HG02973 (cell line): ENCODE measurements around the gene PTH2.

Source experiments
- ATAC-seq: cut with Tn5 transposase; IDR thresholded peaks from one replicate; pipeline ENCODE4 v1.9.1; 2021; ENCODE audit warnings: moderate library complexity; ENCODE audit not compliant: unreplicated experiment

Gene PTH2

DNA sequence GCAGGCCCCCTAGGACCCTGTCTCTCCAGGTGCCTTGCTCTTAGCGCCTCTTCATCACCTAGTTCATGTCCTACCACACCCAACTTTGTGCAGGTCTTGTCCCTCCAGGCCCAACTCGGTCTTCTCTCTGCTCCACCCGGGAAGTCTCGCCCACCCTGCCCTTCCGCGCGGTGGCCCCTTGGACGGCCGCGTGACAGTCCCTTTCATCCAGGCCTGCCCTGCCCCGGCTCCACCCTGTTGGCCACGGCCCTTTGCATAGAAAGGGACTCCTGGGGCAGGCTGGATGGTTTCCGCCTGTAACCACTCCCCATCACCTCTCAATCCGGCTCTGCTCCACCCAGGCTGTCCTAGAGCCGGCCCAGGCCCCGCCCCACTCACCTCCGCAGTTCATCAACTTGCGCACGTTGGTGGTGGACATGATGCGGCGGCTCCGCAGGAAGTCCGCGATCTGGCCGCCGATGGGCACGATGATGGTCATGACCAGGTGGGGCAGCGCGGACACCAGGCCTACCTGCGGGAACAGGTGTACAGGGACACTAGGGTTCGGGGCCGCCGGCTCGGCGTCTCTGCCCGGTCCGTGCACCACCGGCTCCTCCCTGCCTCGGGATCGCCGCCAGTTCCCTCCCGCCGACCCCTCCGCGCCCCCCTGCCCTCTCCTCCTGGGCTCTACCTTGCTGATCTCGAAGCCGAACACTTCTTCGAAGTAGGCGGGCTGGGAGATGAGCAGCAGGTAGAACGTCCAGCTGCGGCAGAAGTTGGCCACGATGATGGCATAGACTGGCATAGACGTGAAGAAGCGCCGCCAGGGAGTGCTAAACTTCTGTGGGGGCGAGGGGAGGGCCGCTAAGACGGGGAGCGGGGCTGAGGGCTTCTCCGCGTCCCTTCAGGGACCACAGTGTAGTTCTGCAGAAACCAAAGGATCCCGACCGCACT, 9.2 kb upstream of the PTH2 start:
- no peak for ATAC-seq

DNA sequence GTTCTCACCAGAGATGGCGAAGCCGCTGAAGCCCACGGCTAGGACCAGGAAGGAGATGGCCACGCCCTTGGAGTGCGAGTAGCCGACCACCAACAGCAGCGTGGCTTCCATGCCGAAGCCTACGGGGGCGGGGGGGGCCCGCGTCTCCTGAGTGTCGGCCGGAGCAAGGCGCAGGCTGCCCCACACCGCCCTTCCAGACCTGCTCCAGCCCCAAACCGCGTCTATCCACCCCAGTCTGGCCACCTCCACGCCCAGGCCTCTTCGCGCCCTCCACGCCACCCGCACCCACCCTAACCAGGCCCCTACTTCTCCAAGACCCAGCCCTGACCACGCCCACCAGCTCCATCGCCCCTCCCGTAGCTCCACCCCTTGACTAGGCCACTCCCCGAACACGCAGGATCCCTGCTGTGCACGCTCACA, 8.1 kb upstream of the PTH2 start:
- ATAC-seq = no peak

DNA sequence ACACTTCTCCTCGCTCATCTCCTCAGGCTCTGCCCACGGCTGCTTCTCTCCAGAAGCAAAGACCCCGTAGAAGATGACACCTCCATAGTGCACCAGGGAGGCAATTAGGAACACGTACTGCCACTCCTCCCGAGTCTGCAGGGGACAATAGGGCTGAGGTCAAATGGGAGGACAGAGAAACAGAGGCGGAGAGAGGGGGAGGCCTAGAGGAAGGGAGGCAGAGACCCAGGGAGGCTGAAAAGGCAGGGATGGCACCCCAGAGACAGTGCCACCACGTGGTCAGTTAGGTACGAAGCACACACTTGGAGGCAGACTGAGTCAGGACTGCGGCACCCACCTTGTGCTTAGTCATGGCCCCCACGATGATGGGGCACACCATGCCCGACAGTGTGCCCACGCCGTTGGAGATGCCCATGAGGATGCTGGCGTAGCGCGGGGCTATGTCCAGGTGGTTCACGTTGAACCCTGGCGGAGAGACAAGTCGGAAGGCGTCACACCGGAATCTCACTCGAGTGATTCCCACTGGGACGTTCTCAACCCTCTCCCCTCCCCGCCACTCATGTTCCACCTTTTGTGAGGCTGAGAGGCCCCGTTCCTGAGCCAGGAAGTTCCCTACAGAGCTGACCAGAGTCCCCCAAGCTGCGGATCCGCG, 7.6 kb upstream of the PTH2 start:
- no peak for ATAC-seq

DNA sequence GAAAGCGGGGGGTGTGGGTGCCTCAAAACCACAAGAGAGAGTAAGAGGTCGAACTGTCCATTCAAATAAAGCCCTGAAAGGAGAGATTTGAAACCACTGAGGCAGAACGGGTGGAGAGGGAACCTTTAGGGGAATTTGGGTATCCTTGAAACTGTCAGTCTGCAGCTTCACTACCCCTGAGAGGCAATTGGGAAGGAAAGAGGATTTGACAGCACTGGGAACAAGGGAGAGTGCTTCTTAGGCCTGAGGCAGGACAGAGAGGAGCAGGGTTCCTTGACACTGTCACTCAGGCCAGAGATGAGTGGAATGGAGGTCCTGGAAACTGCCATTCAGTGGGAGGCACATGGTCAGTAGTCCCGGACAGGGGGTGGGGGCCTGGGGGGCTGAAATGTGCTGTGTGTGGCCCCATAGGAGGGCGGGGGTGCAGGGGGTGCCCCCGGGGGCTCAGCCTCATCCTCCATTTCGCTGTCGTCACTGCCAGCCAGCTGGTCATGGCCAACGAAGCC, 7.0 kb upstream of the PTH2 start:
- ATAC-seq = no peak

DNA sequence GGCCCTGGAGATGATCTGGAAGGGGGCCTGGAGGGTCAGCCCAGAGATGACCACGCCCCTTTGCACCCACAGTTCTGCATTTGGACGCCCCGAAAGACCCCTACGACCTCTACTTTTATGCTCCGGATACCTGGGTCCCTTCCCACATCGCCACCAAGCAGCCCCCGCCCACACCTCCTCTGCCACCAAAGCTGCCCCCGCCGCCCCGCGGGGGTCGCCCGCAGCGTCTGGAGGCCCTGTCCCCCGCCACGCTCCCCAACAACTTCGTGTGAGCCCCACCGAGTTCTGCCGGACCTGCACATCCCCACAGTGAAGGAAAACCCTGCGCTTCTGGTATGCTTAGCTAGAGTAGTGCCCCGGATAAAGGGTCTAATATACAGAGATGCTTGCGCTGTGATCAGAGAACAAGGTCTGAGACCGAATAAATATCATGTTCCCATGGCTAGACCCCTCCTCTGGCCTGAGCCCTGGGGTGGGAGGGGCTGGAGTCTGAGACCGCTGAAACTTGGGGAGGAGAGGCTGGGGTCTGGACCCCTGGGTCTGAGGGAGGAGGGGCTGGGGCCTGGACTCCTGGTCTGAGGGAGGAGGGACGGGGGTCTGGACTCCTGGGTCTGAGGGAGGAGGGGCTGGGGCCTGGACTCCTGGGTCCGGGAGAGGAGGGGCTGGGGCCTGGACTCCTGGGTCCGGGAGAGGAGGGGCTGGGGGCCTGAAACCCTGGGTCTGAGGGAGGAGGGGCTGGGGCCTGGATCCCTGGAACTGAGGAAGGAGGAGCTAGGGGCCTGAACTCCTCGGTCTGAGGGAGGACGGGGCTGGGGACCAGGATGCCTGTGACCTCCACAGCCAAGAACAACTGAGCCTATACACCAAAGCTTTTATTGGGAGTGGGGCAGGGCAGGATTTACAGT, 5.6 kb upstream of the PTH2 start:
- no peak for ATAC-seq

DNA sequence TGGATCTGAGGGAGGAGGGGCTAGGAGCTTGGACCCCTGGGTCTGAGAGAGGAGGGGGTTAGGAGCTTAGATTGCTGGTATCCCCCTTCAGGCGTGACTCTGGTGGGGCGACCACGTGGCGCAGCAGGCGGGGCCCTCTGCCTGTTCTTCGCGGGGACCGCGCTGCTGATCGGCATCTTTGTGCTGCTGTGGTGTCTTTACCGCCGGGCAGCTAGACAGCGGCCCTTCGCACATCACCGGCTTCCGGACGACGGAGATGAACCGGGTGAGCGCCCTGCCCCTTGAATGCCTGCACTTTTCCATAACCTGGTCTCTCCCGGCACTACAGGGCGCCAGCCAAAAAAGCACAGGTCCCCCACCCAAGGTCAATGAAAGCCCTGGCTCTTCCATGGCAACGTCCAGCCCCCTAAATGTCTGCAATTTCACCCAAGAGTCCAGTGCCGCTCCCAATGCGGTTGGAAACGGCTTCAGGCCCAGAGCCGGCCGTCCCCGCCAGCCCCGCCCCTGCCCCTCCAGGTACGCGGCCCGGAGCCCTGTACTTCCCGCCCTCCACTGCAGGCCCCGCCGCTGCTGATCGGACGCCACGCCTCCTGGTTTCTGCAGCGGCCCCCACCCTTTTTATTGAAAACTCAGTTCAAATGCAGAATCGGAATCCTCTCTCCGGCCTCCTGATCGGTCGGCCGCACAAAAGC, 4.8 kb upstream of the PTH2 start:
- no peak for ATAC-seq

DNA sequence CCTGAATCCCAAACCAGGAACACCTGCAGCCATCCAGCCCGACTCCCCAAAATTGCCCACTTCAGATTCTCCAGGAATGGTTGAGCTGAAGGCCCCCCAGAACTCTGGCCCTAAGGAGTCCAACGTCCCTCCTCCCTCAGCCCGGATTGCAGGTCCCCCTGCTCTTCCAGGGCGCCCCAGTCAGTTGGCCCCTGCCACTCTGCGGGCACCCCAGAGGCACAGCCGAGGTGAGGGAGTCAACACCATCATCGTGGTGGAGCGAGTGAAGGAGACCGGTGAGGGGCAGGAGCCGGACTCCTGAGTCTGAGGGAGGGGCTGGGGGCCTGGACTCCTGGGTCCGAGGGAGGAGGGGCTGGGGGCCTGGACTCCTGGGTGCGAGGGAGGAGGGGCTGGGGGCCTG, 4.1 kb upstream of the PTH2 start:
- ATAC-seq = no peak

DNA sequence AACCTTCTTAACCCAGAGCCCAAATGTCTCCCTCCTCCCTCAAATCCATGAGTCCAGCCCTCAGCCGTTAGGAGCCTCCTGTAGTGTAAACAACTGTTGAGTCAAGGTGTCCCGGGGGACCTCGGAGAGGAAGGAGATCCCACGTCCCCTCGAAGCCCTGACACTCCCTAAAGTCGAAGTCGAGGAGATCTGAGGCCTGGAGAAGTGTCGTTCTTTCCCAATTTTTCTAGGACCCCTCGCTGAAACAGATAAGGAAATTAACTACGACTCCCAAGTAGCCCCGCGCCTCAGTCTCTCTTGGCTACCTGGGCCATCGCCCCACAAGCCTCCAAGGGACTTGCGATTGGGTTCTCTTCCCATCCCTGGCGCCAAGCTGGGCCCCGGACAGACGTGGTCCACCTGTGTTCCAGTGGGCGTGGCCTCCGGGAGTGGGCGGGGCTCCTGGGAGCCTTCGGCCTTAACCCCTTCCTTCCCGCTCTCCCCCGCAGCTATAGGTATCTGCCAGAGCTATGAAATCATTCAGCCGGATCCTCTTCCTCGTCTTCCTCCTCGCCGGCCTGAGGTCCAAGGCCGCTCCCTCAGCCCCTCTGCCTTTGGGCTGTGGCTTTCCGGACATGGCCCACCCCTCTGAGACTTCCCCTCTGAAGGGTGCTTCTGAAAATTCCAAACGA, 2.8 kb upstream of the PTH2 start:
- no peak for ATAC-seq

DNA sequence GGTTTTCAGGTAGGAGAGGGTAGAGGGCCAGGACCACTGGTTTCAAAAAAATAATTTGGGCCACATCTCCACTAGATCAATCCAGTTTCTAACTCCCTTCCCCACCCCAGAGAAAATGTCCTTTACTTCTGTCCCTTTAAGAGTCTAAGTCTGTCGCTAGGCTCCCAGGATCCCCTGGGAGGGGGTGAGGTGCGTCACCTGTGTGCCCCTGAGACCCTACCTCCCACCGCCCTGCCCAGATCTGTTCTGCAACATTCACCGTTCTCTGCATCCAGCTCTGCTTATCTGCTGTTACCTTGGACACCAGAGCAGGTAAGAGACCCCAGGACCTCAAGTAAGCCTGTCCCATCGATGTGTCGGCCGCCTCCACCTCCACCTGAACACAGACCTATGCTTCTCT, 1.9 kb upstream of the PTH2 start, which contains the start of gene GFY:
TSS of gene GFY (plus strand) at position 211 of the 400 bp plus-strand sequence. CDS start 1,043 bp downstream, outside the sequence.
- ATAC-seq = no peak

DNA sequence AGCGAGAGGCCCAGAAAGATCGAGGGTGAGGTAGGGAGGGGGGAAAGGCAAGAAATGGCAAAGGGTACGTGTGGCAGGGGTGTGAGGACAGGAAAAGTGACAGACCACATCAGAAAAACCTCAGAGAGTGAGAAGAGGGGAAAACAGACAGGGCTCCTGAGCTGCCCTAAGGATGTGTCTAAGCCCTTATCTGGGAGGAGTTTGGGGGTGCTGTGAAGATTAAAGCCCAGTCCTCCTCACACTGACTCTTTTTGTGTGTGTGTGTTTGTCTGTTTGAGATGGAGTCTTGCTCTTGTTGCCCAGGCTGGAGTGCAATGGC, 703 bp upstream of the PTH2 start:
- ATAC-seq = no peak

DNA sequence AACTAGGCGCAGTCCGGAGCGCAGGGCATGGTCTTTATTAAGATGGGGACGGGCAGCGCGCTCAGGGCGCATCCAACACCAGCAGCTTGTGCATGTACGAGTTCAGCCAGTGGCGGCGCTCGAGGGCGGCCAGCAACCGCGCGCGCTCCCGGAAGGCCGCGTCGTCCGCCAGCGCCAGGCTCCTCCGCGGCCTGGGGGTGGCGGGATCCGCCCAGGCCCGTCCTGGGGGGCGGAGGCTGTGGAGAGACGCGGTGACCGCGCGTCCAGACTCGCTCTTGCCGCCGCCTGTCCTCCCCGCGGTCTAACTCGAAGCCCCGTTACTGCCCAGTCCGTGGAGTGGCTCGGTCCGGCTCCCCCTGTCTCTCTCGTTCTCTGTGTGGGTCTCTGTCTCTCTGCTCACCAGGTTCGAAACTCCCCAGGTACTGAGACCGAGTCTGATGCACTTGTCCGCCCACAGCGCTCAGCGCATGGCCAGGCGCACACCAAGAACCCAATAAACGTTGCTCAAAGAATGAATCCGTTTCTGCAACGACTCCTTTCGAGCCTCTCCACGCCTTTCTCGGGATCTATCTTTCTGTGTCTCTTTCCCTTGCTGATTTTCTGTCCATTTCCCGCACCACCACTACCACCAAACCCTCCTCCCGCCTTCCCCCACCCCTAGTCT, 702 bp downstream of the PTH2 start:
- ATAC-seq = no peak

DNA sequence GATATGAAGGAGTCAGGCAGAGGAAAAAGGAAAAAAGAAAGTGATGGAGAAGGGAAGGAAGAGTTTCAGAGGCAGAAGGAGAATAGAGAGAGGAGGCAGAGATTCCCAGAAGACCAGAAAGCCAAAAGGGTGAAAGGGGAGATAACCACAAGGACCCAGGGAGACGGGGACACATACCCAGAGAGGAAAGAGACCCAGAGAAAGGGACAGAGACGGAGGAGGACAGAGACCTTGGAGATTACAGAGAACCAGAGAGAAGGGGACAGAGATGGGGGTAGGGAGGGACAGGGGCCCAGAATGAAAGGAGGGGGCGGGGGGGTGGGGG, 1.4 kb downstream of the PTH2 start:
- no peak for ATAC-seq

DNA sequence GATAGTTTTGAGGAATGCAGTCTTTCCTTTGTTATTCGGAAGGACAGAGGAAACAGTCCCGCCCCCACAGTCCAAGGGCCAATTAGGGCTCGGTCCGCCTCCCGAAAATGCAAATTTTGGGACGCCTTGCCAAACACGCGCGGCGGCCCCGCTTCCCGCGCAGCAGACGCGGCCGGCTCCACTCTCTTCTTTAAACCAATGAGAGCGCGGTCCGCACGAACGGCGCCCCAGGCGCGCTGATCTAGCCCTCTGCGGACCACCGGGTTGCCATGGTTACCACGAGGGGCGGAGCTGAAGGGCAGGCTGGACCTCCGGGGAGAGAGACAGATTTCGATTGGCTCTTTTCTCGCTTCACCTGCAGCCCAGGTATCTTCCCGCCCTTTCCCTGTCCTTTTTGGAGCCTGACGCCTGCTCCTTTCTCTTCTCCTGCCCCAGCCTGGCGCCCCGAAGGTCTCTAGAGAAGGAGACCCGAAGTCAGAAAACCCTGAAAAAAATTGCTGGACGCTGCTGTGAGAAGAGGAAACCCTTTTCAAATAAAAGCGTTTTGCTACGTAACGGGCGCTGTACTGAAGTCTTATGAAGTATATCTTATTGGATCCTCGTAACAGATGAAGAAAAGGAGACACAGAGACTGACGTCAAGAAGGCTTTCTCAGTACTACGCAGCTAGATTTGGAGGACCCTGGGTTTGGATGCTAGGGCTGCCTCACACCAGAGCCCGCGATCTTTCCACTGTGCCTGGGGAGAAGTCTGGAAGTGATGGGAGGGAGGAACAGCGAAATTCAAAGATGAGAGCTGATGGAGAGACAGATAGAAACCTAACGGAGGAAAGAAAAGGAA, 2.0 kb downstream of the PTH2 start:
- ATAC-seq = no peak

DNA sequence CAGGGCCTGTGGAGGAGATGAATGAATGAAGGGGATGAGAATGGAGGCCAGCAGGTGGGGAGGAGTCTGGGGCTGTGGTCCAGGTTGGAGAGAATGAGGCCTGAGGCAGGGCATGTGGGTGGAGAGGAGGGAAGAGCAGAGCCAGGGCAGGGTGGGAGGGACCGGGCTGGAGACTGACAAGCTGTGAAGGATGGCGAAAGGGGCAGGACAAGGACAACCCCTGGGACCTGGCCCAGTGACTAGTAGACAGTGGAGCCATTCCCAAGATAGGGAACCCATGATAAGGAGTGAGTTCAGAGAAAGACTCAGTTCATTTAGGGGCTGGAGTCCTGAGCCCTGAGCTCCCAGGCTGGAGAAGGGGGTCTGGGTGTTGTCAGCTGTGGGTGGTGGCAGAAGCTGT, 3.0 kb downstream of the PTH2 start:
- ATAC-seq = no peak

DNA sequence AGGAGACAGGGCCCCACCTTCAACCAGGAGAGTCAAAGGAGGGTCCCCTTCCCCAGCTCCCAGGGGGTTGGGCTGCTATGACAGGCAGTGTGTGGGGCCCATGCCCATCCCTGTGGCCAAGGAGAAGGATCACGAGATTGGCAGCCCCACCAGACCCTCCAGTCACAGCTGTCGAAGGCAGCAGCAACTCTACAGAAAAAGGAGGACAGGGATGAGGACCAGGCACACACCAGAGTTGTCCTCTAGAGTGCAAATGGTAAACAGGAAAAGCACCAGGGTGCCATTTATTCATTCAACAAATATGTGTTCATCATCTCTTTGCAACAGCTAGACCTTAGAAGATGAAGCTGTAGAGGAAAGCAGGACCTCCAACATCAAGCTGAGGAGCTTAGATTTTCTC, 4.1 kb downstream of the PTH2 start:
- no peak for ATAC-seq

DNA sequence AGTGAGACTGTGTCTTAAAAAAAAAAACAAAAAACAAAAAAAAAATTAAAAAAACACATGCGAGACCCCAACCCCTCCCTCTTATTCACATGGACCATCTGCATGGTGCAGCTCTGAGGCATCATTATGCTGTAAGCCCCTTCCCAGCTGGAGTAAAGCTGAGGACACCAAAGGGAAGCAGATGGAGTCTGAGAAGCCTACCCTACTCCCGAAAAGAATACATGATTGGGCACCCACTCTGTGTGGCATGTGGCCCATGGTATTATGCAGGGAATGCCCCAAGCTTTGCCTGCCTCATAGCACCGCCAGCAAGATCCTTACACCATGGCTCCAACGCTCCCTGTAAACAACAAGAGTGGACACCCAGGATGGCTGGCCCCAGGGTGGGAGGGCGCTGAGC, 4.7 kb downstream of the PTH2 start:
- no peak for ATAC-seq

DNA sequence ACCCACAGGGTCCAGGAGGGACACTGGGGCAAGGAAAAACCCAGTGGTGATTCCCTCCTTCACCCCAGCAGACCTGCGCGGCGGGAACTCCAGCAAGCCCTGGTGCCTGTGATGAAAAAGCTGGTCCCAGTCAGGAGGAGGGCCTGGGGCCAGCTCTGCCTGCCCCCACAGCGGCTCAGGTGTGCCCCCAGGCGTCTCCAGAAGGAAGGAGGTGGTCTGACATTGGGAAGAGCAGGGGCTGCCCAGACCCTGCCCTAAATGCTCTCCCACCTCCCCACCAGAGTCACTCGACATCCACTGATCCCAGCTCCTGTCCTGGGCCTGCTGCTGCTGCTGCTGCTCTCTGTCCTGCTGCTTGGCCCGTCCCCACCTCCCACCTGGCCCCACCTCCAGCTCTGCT, 6.2 kb downstream of the PTH2 start:
- no peak for ATAC-seq

DNA sequence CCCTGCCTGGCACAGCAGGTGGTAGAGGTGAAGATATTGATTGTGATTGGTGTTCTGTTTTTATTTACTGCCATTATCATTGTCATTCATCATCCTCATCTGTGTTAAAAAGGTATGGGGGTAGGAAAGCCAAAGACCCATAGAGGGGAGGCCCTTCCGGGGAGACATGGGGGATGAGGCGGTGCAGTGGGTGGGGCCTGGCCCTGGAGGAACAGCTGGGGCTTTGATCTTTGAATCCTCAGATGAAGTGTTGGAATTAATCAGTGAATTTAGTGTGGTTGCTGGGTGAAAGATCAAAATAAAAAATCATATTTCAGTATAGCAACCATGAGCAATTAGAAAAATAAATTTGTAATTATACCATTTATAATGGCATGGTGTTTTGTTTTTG, 7.4 kb downstream of the PTH2 start:
- no peak for ATAC-seq
